Measurements from ENCODE around the gene OR6Q1.

Gene OR6Q1

DNA sequence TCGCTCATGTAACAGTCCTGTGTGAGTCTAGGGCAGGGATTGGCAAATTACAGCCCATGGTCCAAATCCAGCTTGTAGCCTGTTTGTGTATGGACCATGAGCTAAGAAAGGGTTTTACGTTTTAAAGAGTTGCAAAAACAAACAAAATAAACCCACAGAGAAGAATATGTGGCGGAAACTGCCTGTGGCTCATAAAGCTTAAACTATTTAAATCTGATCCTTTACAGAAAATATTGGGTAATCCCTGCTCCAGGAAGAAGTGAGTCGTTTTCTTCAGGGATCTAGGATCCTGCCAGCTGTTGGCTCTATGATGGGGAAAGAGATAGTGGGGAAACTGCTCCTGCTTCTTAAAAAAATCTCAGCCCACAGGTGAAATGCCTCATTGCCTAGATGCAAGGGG is 3.4 kb upstream of the OR6Q1 start:
- TF ChIP-seq, protein P1, sequence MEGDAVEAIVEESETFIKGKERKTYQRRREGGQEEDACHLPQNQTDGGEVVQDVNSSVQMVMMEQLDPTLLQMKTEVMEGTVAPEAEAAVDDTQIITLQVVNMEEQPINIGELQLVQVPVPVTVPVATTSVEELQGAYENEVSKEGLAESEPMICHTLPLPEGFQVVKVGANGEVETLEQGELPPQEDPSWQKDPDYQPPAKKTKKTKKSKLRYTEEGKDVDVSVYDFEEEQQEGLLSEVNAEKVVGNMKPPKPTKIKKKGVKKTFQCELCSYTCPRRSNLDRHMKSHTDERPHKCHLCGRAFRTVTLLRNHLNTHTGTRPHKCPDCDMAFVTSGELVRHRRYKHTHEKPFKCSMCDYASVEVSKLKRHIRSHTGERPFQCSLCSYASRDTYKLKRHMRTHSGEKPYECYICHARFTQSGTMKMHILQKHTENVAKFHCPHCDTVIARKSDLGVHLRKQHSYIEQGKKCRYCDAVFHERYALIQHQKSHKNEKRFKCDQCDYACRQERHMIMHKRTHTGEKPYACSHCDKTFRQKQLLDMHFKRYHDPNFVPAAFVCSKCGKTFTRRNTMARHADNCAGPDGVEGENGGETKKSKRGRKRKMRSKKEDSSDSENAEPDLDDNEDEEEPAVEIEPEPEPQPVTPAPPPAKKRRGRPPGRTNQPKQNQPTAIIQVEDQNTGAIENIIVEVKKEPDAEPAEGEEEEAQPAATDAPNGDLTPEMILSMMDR (conservative IDR thresholded peaks at IDR 0.05; ENCODE audit: control insufficient read depth, insufficient read depth, low read depth, low read length) = no peak
- no peak overlapping the region for H3K4me3 ChIP-seq (ENCODE audit: control insufficient read depth, low read depth, low read length)
- peak; percentile 43 for DNase-seq (ENCODE audit: low read depth)

DNA sequence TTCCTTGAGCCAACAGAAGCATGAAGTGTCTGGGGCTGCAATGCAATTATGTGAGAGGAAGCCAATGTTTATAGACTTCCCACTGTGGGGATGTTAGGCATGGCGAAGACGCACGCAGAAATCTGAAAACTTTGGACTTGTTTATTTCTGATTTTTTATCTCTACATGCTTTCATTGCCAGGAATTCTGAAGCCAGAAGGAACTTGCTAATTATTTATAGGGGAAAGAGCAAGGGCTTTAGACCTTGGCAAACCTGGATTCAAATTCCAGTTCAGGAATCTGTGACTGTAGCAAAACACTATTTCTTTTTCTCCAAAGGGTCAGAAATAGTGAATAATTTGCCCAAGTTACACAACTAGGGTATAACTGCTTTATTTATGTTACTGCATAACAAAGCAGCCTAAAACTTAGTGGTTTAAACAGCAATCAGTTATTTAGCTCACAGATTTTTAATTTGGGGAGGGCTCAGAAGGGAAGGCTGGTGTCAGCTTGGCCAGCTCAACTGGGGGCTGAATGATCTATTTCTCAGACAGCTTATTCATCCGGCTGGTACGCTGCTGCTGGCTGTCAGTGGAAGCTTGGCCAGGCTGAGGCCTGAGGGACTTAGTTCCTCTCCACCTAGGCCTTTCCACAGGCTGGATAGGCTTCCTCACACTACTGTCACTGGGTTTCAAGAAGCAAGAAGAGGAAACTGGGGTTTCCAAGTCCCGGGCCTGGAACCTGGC is 1.9 kb upstream of the OR6Q1 start:
- TF ChIP-seq, protein P1 (conservative IDR thresholded peaks at IDR 0.05; ENCODE audit: control insufficient read depth, insufficient read depth, low read depth, low read length) = no peak
- H3K4me3 ChIP-seq (ENCODE audit: control insufficient read depth, low read depth, low read length) = no peak overlapping the region
- DNase-seq (ENCODE audit: low read depth) = peak; percentile 4

DNA sequence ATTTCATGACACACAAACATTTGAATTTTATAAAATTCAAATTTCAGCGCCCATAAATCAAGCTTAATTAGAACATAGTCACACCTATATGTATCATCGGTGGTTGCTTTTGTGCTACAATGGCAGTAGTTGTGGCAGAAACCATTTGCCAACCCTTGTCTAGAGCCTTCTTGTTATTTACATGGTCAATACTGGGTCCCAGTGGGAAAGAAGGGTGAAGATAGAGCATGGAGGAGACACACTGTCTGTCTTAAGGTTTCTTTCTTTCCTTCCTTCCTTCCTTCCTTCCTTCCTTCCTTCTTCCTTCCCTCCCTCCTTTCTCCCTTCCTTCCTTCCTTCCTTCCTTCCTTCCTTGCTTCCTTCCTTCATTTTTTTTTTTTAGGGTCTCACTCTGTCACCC is 3.7 kb downstream of the OR6Q1 start:
- H3K4me3 ChIP-seq (ENCODE audit: control insufficient read depth, low read depth, low read length) = no peak overlapping the region
- TF ChIP-seq, protein P1 (conservative IDR thresholded peaks at IDR 0.05; ENCODE audit: control insufficient read depth, insufficient read depth, low read depth, low read length) = no peak
- no peak for DNase-seq (ENCODE audit: low read depth)

DNA sequence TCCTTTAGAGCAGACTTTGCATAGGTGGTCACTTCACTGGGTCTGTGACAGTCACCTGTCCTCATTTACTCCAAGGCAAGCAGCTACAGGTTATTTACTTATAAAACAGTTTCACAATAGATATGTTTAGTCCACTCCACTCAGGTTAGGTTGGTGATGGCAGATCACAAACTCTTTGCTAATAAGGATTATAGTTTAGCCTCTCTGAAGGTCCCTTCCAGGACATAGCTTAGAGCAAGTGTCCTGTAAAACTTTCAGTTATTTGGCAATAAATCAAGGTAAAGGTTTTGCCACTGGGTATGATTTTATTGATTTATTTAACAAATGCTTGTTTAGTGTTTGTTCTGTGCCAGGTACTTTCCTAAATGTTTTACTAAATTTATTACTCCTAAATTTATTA is 8.8 kb downstream of the OR6Q1 start:
- TF ChIP-seq, protein P1 (conservative IDR thresholded peaks at IDR 0.05; ENCODE audit: control insufficient read depth, insufficient read depth, low read depth, low read length) = no peak
- H3K4me3 ChIP-seq (ENCODE audit: control insufficient read depth, low read depth, low read length) = no peak overlapping the region
- no peak for DNase-seq (ENCODE audit: low read depth)

DNA sequence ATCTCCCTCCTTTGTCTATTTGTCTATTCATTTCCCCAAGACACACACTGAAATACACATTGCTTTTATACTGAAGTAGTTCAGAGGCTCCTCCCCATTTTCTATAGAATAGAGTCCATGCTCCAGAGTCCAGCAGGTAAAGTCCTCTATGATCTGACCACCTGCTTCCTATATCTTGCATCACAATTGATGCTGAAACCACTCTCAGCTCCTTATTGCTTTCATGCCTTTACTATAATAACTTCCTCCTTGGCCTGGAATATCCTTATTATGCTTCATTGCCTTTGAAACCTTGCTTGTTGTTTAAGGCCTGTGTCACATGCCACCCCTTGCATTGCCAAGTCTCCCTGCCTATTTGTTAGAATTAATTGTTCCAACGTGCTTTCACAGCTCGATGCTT is 12.6 kb downstream of the OR6Q1 start:
- no peak overlapping the region for H3K4me3 ChIP-seq (ENCODE audit: control insufficient read depth, low read depth, low read length)
- DNase-seq (ENCODE audit: low read depth) = no peak
- TF ChIP-seq, protein P1 (conservative IDR thresholded peaks at IDR 0.05; ENCODE audit: control insufficient read depth, insufficient read depth, low read depth, low read length) = no peak

DNA sequence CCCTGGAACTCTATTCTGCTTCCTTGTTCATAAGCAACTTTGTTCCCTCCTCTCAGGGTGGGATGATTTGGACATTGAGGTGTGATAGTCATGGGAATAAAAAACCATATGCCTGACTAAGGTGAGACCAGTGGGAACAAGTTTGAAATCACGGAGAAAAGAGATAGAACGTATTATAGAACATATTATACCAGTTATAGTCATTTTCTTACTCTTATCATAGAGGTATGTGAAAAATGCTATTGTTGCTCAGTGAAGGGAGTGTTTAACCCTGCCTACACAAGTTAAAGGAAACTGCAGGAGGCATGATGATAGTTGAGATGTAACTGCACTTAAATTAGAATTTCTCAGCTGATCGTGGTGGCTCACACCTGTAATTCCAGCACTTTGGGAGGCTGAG is 15.5 kb downstream of the OR6Q1 start:
- TF ChIP-seq, protein P1 (conservative IDR thresholded peaks at IDR 0.05; ENCODE audit: control insufficient read depth, insufficient read depth, low read depth, low read length) = no peak
- DNase-seq (ENCODE audit: low read depth) = no peak
- no peak overlapping the region for H3K4me3 ChIP-seq (ENCODE audit: control insufficient read depth, low read depth, low read length)

All from fibroblast of mammary gland (primary cell).